IPS-NIHi11 (cell line): Measurements from ENCODE around the gene FOXN1.
"Not testable (repeated sequence)": the region's sequence is repeated elsewhere in the genome, so short reads cannot be mapped to it uniquely, and the experiment has no call there.

ENCODE experiments used
- DNase-seq: peaks from one replicate; pipeline ENCODE4 v3.0.0; 2012; ENCODE audit warnings: mixed read lengths, low spot score

FOXN1 gene

DNA sequence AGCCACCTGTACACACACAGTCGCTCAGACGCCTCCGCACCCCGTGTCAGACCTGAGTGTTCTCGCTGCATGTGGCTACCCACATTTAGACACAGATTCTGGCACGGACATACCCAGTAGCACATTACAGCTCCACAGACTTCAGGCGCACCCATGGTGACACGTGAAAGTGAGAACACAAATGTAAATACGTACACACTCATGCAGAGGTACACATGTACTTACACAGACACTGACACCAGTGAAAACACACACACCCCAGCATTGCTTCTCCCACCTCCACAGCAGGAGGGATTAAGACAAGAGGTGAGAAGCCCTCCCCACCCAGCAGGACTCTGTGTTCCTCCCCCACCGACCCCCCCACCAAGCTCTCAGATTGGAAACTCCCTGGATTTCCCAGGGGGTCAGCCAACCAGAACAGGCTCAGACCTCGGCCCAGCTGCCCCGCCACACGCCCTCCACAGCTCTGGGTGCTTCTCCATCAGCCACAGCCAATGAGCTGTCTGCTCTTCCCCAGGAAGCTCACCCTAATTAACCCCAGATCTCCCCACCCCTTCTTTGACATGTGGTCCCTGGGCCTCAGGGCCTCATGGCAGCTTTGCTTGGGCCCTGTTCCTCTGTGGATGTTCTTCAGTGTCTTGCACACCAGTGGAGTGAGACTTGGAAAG lies 5.3 kb upstream of the FOXN1 start:
- DNase-seq = no peak

DNA sequence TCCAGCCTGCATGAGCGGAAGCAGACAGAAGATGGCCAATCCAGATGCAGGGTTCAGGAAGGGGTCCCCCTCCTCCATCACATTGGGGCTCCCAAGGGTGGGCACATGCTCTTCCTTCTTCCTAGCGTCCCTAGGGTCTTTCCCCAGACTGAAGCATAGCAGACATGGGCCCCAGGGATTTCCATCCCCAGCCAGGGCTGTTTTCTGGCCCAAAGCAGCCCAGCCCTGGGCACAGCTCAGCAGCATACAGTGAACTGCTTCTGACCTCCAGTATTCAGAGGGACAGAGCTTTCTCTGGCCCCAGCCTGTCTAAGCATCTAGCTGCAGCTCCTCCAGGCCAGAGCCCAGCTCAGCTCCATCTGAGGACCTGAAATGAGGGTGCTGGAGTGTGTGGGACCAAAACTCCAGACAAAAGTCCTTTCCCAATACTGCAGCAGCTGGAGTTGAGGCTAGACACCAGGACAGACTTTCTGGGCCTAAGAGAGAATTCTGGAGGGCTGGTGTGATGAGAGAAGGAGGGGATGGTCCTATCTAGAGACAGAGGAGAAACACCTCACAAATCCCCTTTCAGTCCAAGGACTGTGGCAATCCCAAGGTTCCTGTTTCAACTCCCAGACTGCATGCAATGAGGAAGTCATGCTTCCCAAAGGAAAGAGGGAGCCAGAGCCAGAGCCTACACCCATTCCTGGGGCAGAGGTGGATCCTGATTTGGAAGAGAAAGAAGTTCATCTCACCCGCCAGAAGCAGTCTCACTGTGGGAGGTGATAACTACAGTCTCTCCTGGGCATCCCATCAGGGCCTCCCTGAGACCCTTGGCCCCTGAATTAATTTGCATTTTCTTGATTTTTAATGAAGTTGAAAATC lies 4.5 kb upstream of the FOXN1 start:
- DNase-seq = no peak

DNA sequence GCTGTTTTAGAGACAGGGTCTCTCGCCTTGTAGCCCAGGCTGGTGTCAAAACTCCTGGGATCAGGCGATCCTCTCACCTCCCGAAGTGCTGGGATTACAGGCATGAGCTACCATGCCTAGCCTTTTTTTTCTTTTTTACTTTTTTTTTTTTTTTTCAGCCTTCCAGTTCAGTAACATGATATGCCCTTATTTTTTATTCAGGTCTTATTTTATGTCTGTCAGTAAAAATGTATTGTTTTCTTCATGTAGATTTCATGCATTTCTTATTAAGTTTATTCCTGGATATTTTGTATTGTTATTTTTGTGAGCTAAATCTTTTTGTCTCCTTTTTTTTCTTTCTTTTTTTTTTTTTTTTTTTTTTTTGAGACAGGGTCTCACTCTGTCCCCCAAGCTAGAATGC lies 2.7 kb upstream of the FOXN1 start:
- no peak for DNase-seq

DNA sequence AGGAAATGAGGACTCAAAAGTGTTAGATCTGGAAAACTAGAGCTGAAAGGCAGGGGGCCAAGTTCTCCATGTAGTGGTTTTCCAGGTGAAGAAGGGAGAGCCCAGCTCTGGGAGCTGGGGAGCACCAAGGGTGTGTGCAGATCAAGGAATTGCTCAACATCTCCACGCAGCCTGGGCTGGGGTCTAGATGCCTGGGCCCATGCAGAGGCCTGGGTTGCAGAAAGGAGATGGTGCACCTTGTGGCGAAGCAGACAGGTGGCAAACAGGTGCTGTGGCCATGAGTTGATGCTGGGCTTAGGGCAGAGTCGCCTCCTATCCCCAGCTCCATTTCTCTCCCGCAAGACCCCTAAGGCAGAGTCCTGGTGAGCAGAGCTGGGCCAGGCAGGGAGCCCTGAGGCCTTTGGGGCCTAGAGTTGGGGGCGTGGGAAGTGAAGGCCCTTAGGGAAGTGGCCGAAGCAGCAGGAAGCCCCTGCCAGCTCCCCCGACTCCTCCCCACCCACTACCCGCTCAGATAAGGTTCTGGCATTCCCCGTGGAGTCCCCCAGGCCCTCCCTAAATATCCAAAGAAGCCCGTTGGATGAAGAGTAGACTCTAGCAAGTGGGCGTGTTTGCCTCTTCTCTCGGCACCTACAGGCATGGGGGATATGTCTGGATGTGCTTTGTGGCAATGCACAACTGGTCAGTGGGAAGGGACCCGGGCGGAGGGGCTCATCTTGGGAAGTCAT lies 777 bp downstream of the FOXN1 start:
- DNase-seq = no peak

DNA sequence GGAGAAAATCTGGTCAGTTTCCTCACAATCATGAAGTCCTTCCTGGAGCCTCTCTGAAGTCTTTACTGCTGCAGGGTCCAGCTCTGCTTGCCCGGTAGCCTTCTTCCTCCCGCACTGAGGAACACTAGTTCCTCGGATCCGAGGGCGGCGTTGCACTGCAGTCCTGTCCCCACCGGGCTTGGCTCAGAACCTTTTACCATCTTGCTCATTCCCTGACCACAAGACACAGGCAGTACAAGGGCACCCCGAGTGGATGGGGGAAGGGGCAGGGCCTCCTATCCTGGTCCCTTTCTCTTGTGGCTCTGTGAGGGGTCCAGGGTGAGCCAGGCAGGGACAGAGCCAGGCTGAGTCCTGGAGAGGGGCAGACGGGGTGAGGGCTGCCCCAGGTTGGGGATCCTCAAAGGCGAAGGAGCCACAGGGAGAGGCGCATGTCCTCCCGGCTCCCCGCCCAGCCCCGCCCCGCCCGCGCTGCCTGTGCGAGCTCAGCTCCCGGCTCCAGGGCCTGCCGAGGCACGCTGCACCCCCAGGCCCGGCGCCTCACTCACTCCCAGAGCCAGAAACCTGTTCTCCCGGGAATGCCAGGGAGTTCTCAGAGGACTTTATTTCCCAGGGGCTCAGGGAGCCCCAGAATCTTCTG lies 1.5 kb downstream of the FOXN1 start:
- peak; percentile 67 for DNase-seq

DNA sequence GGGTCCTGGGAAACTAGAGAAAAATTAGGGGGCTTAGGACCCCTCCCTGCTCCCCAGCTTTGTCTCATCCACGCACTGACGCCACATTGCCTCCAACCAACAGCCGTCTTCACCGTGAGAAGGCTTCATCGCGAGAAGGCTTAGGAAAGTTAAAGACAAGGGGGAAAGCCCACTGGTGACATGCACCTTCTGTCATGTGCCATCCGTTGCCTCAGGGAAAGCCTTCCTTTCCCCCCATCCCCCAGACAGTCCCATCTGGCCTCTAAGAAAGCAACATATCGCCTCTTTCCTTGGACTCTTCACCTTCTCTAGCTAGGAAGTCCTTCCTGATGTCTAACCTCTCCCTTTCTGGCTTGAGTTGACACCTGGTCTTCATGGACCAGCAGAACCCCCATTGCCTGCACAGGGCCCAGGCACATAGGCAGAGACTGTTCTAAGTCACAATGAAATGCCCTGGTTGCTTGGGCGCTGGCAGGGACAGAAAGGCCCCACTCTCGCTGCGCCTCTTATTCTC lies 2.1 kb downstream of the FOXN1 start:
- DNase-seq = no peak

DNA sequence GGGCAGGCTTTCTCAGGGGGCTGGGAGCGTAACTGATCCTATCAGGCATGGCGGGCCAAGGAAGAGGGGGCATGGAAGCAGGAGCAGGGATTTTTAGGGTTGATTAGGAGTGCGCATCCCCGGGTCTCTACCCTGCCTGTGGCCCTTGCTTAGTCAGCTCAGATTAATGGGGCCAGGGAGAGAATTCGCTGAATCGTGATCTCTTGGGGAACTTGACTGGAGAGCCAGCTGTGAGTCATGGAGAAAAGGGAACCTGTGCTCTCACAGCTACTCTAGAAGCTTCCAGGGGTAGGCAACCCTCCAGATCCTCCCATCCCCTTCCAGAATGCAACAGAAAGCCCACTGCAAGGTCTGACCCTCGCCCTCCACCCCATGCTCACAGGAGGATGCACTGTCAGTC lies 3.6 kb downstream of the FOXN1 start:
- DNase-seq = no peak

DNA sequence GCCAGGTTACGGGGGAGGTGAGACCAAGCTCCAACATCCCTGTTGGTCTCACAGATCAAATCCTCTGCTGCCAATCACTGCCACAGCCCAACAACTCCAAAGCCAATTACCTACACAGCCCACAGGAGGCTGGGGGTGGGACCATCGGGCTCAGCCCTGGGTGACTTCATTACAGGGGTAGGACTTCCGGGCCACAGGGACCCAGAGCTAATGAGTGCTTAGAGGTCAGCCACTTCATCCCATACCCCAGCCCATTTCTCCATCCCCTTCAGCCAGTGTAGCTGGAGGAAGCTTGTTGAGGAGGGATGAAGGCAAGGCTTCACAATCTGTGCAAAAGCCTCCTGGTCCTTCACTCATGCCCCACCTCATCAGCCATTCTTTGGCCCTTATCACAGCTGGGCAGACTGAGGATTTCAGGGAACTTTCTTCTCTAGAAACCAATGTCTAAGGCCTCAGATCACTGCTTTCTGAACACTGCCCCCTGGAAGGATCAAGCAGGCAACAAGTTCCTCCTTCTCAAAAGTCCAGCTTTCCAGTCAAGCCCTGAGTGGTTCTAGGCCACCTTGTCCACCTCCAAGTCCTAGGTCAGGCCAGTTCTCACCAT lies 5.8 kb downstream of the FOXN1 start:
- no peak for DNase-seq

DNA sequence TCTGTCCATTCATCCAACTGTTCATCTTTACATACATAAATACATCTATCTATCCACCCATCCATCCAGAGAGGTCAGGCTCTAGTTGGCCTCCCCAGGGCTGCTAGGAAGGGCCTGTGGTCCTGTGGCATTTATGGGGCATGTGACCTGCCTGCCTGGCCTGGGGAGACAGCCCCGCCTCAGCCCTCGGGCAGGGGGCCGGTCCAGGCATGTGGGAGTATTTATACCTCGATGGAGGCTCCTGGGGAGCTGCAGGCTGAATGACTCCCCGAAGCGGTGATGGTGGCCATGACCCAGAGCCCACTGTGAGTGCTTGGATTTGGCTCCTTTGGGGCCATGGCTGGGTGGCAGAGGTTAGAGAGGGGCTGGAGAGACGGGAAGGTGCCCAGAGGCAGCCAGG lies 7.3 kb downstream of the FOXN1 start:
- DNase-seq = no peak

DNA sequence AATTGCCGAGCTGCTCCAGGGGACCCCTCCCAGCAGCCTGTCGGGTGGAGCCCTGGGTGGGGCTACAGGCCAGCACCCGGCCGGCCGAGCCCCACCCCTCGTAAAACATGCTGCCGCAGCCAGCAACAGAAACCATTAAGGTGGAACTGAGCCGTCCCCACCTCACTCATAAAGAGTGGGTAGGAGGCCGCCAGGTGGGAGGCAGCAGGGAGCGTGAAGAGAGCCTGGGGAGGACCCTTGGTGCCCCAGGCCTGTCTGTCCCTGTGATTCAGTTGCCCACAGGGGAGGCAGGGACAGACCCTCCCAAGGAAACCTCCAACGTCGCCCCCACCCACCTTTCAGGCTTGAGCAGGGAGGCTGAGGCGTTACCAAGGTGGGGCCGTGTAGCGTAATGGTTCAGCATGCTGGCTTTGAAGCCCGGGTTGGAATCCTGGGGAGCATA lies 8.4 kb downstream of the FOXN1 start:
- no peak for DNase-seq

DNA sequence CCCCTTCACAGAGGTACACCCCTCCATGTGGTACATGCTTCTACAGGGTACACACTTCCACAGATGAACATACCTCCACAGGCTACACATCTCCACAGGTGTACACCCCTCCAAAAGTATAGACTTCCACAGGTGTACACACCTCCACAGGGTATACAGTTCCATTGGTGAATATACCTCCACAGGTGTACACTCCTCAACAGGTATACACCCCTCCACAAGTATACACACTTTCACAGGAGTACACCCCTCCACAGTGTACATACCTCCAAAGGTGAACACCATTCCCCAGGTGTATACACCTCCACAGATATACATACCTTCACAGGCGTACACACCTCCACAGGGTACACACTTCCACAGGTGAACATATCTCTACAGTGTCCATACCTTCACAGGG lies 9.4 kb downstream of the FOXN1 start:
- no peak for DNase-seq

DNA sequence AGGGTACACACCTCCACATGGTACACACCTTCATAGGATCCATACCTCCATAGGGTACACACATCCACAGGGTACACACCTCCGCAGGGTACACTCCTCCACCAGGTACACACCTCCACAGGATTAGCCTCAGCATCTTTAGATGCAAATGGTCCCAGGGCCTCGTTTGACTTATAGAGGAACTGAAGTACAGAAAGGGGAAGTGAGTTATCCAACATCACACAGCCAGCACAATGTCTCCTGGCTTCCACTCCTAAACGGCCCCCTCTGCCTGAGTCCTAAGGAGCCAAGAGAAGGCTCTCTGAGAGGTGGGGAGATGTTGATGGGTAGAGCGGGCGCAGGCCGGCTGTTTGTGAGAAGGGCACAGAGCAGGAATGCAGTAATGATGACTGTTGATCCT lies 12.0 kb downstream of the FOXN1 start:
- DNase-seq = no peak

DNA sequence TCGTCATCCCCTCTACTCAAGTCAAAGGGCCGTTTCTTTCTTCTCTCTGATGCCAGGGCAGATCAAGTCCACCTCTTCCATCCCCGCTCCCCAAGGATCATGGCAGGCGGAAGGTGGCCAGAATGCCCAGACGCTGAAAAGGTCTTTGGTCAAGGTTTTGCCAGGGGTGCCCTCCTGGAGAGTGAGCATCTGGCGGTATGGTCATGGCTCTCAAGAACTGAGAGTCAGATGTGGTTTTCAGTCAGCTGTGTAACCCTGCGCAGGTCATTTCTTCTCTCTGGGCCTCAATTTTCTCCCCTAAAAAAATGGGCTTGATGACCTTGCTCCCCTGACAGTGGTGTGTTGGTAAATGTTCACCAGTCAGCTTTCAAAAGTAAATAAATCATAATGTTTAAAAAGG lies 12.4 kb downstream of the FOXN1 start:
- no peak for DNase-seq

DNA sequence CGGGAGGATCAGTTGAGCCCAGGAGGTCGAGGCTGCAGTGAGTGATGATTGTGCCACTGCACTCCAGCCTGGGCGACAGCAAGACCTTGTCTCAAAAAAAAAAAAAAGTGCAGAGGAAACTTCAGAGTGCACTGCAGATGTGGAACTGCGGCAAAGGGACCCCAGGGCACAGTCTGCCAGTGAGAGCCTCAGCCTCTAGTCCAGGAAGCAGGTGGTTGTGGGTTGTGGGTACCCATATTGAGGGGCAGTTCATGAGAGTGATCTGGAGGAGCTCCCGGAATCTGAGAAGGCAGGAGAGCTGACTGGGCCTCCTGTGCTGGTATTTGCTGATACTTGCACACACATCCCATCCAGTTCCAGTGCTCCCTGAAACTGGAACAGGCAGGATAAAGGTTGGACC lies 13.1 kb downstream of the FOXN1 start:
- no peak for DNase-seq

DNA sequence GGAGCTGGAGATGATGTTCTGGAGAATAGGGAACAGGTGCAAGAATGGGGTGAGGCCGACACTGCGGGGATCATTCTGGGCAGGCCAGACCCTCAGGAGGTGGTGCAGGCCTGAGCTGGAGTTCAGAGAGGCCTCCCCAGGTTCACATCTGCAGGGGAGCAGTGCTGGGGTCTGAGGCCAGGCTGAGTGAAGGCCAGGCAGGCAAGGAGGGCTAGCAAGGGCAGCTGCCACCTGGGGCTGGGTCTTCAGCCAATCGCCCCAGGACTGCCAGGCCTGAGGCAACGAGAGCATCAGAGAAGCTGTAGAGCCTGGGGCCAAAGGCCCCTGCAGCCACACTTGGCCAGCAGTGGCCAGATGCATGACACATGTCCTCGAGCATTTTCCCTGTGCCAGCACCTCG lies 14.5 kb downstream of the FOXN1 start:
- no peak for DNase-seq

DNA sequence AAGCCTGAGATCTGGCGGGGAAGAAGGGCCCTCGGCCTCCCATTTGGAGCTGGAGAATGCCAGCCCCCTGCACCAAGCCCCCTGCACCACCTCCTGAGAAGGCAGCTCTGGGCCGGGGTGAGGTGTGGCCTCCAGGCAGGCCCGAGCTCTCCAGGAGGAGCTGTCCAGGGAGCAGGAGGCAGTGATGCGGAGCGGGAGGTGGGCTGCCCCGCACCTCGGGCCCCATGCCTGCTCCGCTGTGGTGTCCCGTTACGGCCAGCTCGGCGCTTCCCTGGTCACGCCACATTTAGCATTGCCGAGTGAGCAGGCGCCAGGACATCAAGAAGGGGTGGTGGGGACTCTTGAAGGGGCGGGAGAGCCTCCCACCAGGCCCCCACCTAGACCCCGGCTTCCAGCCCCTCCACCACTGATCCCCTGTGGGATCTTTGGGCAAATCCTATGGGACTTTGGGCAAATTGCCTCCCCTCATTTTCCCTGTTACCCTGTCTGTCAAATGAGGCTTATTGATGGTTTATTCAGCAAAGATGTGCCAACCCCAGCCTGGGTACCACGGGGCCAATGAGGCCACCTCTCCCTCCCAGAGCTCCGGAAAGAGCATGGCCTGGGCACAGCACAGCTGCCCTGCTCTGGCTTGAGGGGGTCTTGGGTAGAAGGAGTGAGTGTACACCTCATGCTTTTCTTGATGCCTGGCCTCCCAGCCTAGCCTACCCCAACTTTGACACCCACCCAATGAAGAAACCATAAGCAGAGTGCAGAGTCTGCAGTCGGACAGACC lies 15.3 kb downstream of the FOXN1 start:
- peak; percentile 83 for DNase-seq

DNA sequence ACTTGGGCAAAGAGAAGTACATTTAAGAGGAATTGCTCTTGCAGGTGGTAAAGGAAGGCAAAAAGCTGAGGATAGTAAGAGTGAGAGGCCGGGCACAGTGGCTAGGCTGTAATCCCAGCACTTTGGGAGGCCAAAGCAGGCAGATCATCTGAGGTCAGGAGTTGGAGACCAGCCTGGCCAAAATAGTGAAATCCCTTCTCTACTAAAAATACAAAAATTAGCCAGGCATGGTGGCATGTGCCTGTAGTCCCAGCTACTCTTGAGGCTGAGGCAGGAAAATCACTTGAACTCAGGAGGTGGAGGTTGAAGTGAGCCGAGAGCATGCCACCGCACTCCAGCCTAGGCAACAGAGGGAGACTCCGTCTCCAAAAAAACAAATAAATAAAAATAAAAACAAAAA lies 16.1 kb downstream of the FOXN1 start:
- DNase-seq = not testable (repeated sequence)

DNA sequence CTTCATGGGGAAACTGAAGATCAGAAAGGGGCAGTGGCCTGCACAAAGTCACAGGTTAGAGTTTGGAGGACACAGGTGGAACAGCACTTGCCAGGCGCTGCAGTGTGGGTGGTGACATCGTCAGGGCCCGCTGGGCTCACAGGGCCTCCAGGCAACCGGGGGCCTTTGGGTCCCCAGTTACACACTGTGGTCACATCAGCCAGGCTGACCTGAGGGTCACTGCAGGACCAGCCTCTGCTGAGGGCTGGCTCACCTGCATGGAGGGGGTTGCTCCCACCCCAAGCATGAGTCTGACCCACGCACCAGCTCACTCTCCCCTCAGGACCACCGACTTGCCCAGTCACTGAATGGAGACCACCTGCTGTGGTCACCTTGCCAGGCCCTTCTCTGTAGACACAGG lies 17.0 kb downstream of the FOXN1 start:
- DNase-seq = no peak

DNA sequence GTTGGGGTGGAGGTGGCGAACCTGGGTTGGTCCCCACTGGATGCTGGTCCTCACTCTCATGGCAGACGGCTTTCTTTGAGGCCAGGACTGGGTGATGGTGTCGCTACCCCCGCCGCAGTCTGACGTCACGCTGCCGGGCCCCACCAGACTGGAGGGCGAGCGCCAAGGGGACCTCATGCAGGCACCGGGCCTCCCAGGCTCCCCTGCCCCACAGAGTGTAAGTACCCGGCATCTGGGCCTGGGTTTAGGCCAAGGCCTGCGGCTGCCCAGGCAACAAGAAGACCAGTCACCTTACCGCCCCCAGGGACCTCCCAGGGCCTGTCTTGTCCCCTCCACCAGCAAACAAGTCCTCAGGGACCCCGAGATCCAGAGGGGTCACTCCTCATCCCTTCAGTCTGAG lies 17.7 kb downstream of the FOXN1 start:
- no peak for DNase-seq

DNA sequence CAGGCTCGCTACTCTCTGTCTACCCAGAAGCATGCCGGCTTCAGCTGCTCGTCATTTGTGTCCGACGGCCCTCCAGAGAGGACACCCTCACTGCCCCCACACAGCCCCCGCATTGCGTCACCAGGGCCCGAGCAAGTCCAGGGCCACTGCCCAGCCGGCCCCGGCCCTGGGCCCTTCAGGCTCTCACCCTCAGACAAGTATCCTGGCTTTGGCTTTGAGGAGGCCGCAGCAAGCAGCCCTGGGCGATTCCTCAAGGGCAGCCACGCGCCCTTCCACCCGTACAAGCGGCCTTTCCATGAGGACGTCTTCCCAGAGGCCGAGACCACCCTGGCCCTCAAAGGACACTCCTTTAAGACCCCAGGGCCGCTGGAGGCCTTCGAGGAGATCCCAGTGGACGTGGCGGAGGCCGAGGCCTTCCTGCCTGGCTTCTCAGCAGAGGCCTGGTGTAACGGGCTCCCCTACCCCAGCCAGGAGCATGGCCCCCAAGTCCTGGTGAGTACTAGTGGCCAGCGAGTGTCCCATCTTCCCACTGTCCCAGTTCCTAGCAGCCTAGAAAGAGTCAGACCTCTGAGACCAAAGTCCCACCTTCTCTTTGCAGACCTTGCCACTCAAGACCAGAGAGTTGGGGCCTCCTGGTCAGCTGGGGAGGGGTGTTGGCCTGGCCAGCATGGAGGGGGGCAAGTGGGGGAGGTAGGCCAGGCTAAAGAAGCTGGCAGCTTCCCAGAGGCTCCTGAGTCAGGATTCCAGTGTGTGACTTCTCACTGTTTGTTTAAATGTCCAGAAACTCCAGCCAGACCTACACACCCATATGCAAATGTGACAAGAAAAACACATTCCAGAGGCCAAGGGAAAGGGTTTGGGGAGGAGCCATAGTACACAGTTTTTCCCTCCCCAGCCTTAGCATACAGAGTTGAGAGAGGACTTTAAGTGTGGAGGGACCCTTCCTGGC lies 18.6 kb downstream of the FOXN1 start:
- DNase-seq = no peak
